ENCODE data around the gene CEP85.

DNA sequence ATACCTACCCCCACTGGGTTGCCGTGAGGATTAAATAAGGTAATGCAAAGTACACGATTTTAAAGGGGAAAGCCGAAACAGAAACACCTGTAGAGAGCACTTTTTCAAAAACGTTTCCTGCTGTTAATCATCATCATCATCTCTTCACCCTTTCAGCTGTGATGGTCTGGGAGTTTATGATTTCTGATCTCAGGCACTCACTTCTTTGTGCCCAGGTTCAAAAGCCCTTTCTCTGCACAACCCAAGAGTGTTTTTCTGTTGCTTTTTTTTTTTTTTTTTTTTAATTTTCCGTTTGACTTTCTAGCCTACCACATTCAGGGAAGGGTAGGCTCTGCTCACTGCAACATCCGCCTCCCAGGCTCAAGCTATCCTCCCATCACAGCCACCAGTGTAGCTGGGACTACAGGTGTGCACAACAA, 73.4 kb downstream of the CEP85 start:
- TF ChIP-seq, protein P1, sequence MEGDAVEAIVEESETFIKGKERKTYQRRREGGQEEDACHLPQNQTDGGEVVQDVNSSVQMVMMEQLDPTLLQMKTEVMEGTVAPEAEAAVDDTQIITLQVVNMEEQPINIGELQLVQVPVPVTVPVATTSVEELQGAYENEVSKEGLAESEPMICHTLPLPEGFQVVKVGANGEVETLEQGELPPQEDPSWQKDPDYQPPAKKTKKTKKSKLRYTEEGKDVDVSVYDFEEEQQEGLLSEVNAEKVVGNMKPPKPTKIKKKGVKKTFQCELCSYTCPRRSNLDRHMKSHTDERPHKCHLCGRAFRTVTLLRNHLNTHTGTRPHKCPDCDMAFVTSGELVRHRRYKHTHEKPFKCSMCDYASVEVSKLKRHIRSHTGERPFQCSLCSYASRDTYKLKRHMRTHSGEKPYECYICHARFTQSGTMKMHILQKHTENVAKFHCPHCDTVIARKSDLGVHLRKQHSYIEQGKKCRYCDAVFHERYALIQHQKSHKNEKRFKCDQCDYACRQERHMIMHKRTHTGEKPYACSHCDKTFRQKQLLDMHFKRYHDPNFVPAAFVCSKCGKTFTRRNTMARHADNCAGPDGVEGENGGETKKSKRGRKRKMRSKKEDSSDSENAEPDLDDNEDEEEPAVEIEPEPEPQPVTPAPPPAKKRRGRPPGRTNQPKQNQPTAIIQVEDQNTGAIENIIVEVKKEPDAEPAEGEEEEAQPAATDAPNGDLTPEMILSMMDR (IDR thresholded peaks at IDR 0.05): no peak
- TF ChIP-seq POLR2AphosphoS5 (IDR thresholded peaks at IDR 0.05) (no peak), EP300 (IDR thresholded peaks at IDR 0.05) (no peak), POLR2A (IDR thresholded peaks at IDR 0.05) (no peak)

All from upper lobe of left lung (tissue), 4 donors.